ENCODE data around the gene SLC1A6. TPM values are rescaled to one million over a fixed set of nuclear protein-coding genes. Genes with fewer than 3 reads are reported as not detected.

SLC1A6 gene
- polyA plus RNA-seq, 1 of the 3 experiments (the other 2 are of a cell fraction), result not detected

DNA sequence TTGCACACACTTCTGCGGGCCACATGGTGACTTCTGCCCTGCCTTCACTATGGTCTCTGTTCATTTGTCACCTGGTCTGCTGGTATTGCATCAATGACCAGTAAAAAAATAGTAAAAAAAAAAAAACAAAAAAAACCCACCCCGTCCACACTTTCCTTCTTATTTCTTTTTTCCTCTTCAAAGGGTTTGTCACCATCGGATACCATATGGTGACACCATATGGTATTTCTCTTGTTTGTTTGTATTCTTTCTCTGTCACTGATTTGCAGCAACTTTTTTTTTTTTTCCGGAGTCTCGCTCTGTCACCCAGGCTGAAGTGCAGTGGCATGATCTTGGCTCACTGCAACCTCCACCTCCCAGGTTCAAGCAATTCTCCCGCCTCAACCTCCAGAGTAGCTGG lies 64.5 kb downstream of the SLC1A6 start:
- ChIA-PET CTCF (no interaction called here), POLR2A (interaction anchor here (0.6 kb wide), 1 partner anchor 61 kb away, joined by 3 read pairs; no protein-coding TSS in a partner anchor)
- WGBS (ENCODE audit: low lambda C conversion rate), result 2% methylated on average over 6 of the region's 6 CpGs
- Histone ChIP-seq H3F3A (replicated peaks; ENCODE audit: insufficient read depth) (no peaks in the 10 kb centered on the region), H3K36me3 (replicated peaks in 1 of 2; ENCODE audit: control insufficient read depth in 1 of 2, insufficient read depth in 2 of 2, low read length in 1 of 2) (no peaks in the 10 kb centered on the region), H4K20me1 (ENCODE audit: insufficient read depth) (no peaks in the 10 kb centered on the region), H3K9me3 (no peaks in the 10 kb centered on the region), H3K27me3 (ENCODE audit: insufficient read depth) (no peaks in the 10 kb centered on the region; the same call in 1 of the 2 replicates), H3K4me1 (ENCODE audit: control insufficient read depth in 1 of 2, insufficient read depth in 2 of 2, low read depth in 1 of 2, low read length in 1 of 2) (no peaks in the 10 kb centered on the region), H2AFZ (ENCODE audit: low read depth) (no peak overlapping the region), H3K4me2 (no peak overlapping the region), H3K9me2 (no peaks in the 10 kb centered on the region), H3K9ac (no peak overlapping the region), H3K4me3 (ENCODE audit: low read depth in 2 of 2, low read length in 1 of 2) (no peak overlapping the region), H3K27ac (ENCODE audit: low read depth in 2 of 2, low read length in 1 of 2) (no peak overlapping the region), H3K79me2 (ENCODE audit: insufficient read depth) (no peaks in the 10 kb centered on the region)
- DNase-seq, result no peak
- TF ChIP-seq FOXM1 (IDR thresholded peaks at IDR 0.05; ENCODE audit: low read depth), result no peak
- TF ChIP-seq MXI1 (IDR thresholded peaks at IDR 0.05; ENCODE audit: low read depth, low read length), result no peak
- no peak for TF ChIP-seq EP300 (IDR thresholded peaks at IDR 0.05; ENCODE audit: borderline replicate concordance in 1 of 2, low read depth in 1 of 2, low read length in 1 of 2)
- no peak for TF ChIP-seq JUND (IDR thresholded peaks at IDR 0.05)
- TF ChIP-seq, protein P1, sequence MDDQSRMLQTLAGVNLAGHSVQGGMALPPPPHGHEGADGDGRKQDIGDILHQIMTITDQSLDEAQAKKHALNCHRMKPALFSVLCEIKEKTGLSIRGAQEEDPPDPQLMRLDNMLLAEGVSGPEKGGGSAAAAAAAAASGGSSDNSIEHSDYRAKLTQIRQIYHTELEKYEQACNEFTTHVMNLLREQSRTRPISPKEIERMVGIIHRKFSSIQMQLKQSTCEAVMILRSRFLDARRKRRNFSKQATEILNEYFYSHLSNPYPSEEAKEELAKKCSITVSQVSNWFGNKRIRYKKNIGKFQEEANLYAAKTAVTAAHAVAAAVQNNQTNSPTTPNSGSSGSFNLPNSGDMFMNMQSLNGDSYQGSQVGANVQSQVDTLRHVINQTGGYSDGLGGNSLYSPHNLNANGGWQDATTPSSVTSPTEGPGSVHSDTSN (IDR thresholded peaks at IDR 0.05), result no peak
- TF ChIP-seq, protein P2, sequence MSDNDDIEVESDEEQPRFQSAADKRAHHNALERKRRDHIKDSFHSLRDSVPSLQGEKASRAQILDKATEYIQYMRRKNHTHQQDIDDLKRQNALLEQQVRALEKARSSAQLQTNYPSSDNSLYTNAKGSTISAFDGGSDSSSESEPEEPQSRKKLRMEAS (IDR thresholded peaks at IDR 0.05; ENCODE audit: low read depth), result no peak
- TF ChIP-seq, protein P3, sequence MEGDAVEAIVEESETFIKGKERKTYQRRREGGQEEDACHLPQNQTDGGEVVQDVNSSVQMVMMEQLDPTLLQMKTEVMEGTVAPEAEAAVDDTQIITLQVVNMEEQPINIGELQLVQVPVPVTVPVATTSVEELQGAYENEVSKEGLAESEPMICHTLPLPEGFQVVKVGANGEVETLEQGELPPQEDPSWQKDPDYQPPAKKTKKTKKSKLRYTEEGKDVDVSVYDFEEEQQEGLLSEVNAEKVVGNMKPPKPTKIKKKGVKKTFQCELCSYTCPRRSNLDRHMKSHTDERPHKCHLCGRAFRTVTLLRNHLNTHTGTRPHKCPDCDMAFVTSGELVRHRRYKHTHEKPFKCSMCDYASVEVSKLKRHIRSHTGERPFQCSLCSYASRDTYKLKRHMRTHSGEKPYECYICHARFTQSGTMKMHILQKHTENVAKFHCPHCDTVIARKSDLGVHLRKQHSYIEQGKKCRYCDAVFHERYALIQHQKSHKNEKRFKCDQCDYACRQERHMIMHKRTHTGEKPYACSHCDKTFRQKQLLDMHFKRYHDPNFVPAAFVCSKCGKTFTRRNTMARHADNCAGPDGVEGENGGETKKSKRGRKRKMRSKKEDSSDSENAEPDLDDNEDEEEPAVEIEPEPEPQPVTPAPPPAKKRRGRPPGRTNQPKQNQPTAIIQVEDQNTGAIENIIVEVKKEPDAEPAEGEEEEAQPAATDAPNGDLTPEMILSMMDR (IDR thresholded peaks at IDR 0.05), result no peak
- TF ChIP-seq FOSL2 (IDR thresholded peaks at IDR 0.05; ENCODE audit: borderline replicate concordance, low read depth), result no peak
- TF ChIP-seq NFIC (IDR thresholded peaks at IDR 0.05; ENCODE audit: borderline replicate concordance), result no peak
- no peak for TF ChIP-seq RCOR1 (IDR thresholded peaks at IDR 0.05; ENCODE audit: low read length)
- TF ChIP-seq RFX5 (IDR thresholded peaks at IDR 0.05; ENCODE audit: low read length), result no peak
- TF ChIP-seq, protein P4, sequence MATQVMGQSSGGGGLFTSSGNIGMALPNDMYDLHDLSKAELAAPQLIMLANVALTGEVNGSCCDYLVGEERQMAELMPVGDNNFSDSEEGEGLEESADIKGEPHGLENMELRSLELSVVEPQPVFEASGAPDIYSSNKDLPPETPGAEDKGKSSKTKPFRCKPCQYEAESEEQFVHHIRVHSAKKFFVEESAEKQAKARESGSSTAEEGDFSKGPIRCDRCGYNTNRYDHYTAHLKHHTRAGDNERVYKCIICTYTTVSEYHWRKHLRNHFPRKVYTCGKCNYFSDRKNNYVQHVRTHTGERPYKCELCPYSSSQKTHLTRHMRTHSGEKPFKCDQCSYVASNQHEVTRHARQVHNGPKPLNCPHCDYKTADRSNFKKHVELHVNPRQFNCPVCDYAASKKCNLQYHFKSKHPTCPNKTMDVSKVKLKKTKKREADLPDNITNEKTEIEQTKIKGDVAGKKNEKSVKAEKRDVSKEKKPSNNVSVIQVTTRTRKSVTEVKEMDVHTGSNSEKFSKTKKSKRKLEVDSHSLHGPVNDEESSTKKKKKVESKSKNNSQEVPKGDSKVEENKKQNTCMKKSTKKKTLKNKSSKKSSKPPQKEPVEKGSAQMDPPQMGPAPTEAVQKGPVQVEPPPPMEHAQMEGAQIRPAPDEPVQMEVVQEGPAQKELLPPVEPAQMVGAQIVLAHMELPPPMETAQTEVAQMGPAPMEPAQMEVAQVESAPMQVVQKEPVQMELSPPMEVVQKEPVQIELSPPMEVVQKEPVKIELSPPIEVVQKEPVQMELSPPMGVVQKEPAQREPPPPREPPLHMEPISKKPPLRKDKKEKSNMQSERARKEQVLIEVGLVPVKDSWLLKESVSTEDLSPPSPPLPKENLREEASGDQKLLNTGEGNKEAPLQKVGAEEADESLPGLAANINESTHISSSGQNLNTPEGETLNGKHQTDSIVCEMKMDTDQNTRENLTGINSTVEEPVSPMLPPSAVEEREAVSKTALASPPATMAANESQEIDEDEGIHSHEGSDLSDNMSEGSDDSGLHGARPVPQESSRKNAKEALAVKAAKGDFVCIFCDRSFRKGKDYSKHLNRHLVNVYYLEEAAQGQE (IDR thresholded peaks at IDR 0.05; ENCODE audit: low read depth, low read length), result no peak
- no peak for TF ChIP-seq GABPA (IDR thresholded peaks at IDR 0.05; ENCODE audit: low read depth)
- TF ChIP-seq RAD21 (IDR thresholded peaks at IDR 0.05; ENCODE audit: low read length), result no peak
- TF ChIP-seq, protein P5, sequence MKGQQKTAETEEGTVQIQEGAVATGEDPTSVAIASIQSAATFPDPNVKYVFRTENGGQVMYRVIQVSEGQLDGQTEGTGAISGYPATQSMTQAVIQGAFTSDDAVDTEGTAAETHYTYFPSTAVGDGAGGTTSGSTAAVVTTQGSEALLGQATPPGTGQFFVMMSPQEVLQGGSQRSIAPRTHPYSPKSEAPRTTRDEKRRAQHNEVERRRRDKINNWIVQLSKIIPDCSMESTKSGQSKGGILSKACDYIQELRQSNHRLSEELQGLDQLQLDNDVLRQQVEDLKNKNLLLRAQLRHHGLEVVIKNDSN (IDR thresholded peaks at IDR 0.05; ENCODE audit: borderline replicate concordance, low read depth), result no peak
- no peak for TF ChIP-seq YY1 (IDR thresholded peaks at IDR 0.05; ENCODE audit: low read depth)
- no peak for TF ChIP-seq MEF2A (IDR thresholded peaks at IDR 0.05; ENCODE audit: borderline replicate concordance, low read depth)

Data from SK-N-SH (cell line).